BJ (cell line): ENCODE data around the gene GRK7. TPM values are rescaled to one million over a fixed set of nuclear protein-coding genes. Genes with fewer than 3 reads are reported as not detected.

Experiments used
- CTCF ChIA-PET: fragments of 350-600 bp; formaldehyde crosslinking; extraction: SDS; loops from one replicate; lab custom pipeline; 2021; ENCODE audit warnings: antibody characterized with exemption, inconsistent platforms; lab: Yijun Ruan, JAX
- POLR2A ChIA-PET: fragments of 300-600 bp; sonication (Branson Sonifier 250); formaldehyde crosslinking; extraction: SDS; loops from one replicate; lab custom pipeline; 2021; ENCODE audit warnings: antibody characterized with exemption; lab: Charles Lee
- DNase-seq: peaks from one replicate; pipeline ENCODE4 v3.0.0-alpha.2; 2011; ENCODE audit warnings: low read depth
- H3K27me3 ChIP-seq: 2 replicates; pipeline ENCODE4 v1.6.0; 2011; ENCODE audit warnings: low read length; ENCODE audit not compliant: control insufficient read depth, insufficient read depth
- H3K36me3 ChIP-seq: 2 replicates; pipeline ENCODE4 v1.5.1; 2011; ENCODE audit warnings: low read length; ENCODE audit not compliant: control insufficient read depth, insufficient read depth
- H3K4me3 ChIP-seq: 2 replicates; pipeline ENCODE4 v1.5.1; 2011; ENCODE audit warnings: low read depth, mild to moderate bottlenecking, control low read depth, low read length
- polyA plus RNA-seq: library from polyadenylated mRNA; depleted of rRNA; stranded (reverse); fragments of >200 nt; gene quantifications from 2 replicates; pipeline ENCODE4 v1.2.3, GENCODE V29; 2011
- TF ChIP-seq, protein P1 (sequence below): IDR thresholded peaks from 2 replicates; pipeline ENCODE4 v1.5.1; 2011; ENCODE audit warnings: low read depth, mild to moderate bottlenecking, control low read depth, inconsistent platforms, low read length, moderate library complexity; ENCODE audit not compliant: insufficient read depth

The GRK7 gene
- polyA plus RNA-seq, 1 experiment = not detected

DNA sequence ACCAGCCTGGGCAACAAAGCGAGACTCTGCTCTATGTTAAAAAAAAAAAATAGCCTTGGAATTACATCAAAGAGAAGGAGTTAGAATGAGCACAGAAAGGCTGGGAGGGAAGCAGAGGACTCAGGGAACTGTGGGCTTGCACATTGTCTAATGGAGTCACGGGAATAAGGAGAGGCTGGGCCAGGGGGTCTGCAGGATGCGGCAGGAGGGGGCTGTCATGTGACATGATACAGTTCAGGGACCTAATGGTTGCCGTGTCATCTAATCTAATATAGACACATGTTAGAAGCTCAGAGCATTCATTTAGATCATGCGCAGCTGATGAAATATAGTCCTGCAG, 32.5 kb downstream of the GRK7 start:
- TF ChIP-seq, protein P1, sequence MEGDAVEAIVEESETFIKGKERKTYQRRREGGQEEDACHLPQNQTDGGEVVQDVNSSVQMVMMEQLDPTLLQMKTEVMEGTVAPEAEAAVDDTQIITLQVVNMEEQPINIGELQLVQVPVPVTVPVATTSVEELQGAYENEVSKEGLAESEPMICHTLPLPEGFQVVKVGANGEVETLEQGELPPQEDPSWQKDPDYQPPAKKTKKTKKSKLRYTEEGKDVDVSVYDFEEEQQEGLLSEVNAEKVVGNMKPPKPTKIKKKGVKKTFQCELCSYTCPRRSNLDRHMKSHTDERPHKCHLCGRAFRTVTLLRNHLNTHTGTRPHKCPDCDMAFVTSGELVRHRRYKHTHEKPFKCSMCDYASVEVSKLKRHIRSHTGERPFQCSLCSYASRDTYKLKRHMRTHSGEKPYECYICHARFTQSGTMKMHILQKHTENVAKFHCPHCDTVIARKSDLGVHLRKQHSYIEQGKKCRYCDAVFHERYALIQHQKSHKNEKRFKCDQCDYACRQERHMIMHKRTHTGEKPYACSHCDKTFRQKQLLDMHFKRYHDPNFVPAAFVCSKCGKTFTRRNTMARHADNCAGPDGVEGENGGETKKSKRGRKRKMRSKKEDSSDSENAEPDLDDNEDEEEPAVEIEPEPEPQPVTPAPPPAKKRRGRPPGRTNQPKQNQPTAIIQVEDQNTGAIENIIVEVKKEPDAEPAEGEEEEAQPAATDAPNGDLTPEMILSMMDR = no peak
- no peak for DNase-seq
- Histone ChIP-seq H3K4me3 (no peak overlapping the region), H3K27me3 (no peaks in the 10 kb centered on the region), H3K36me3 (no peaks in the 10 kb centered on the region)
- ChIA-PET POLR2A (no interaction called here), CTCF (no interaction called here)

DNA sequence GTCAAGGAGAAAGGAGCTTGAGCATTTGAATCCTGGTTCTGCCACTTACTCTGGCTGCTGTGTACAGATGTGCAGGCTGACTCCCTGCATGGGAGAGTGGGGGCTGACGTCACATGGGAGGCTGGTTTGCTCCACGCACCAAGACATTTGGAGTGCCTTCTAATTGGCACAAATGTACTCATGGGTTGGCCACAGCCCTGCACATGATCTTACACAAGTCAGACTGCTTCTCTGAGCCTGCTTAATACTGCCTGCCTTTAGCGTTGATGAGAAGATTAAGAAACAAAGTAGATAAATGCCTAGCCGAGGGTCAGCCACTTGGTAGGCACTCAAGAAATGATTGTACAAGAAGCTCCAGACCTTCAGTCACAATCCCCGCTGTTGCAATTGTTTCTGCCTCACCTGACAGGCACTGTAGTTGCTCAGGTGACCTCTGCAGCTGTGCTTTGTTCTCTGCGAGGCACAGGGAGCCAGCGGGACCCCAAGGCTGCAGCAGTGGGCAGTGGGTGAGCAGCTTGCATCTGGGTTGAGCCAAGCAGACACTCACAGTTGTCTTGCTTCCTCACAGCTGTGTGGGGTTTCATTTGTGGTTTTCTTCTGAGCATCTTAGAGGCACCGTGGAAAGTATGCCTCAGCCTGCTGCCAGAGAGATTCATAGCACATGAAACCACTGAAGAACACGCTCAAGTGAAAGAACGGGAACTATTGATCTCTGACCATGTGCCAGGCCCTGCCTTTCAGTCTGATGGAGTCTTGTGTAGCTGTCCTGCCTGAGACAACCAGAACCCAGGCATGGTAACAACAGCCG, 33.1 kb downstream of the GRK7 start:
- Histone ChIP-seq H3K27me3 (no peaks in the 10 kb centered on the region), H3K4me3 (no peak overlapping the region), H3K36me3 (no peaks in the 10 kb centered on the region)
- POLR2A ChIA-PET = no interaction called here
- no peak for DNase-seq
- TF ChIP-seq, protein P1 = no peak
- CTCF ChIA-PET = no interaction called here

DNA sequence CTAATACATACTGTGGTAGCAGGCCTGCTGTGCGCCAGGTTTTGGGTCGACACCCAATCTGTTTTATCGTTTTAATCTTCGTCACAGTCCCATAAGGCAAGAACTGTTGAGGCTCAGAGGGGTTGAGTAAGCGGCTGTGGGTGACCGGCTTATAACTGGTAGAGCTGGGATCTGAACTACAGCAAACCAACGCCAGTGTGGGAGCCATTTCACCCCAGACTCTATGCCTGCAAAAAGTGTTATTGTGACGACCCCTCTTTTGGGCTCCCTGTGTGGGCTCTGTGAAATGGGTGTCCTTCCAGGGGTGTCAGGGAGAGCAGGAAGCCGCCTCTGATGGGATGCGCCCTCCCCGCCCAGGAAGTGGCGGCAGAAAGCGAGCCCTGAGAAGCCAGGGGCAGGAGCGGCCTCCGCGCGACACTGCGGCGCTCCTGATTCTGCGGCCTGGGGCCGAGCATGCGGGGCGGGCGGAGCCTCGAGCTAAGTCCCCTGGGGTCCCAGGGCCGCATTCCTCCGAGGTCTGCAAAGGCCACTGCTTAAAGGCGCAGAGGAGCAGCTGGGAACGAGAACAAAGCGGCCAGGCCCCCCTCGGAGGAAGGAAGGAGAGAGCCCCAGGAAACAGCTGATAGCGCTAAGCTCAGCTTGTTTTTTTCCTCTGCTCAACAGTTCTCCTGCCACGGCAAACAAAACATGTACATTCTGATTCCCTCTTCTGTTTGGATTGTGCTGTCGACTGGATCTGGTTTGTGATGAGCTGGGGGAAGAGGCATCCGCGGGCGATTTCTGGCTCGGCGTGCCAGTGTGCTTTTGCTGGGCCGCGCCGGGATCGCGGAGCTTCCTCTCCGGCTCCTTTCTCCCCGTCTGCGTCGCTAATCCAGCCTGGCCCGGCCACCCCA, 33.9 kb downstream of the GRK7 start:
- TF ChIP-seq, protein P1 = no peak
- ChIA-PET POLR2A (no interaction called here), CTCF (no interaction called here)
- DNase-seq = no peak
- H3K36me3 ChIP-seq = no peaks in the 10 kb centered on the region
- H3K4me3 ChIP-seq = peak overlapping the region; percentile 2; the same call in 1 of the 2 replicates
- no peaks in the 10 kb centered on the region for H3K27me3 ChIP-seq

DNA sequence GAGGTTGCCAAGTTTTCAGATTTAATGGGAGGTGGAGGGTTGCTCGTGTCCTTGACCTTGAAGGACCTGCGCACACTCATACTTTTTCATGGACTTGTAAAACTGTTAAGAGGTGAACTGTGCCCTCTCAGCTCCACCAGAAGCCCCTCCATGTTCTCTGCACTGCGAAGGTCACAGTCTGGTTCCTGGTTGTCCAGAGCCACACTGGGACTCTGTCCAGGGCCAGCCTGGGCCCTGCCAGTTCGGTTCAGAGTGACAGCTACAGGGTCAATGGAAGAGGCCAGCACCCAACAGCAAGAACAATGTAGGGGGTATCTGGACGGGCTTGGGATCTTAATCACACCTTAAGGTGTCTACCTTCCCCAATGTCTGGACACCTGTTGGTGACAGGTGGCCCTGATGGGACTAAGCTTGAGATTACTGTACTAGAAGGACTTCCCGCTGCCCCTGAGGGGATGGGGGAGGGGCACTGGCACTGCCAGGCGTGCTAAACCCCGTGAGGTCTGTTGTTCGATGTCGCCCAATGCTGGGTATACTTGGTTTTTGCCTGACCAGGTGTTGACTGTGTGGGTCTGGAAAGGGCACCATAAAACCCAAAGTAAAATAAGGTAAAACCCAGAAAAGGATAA, 34.7 kb downstream of the GRK7 start:
- no peak for DNase-seq
- ChIA-PET POLR2A (no interaction called here), CTCF (no interaction called here)
- no peak overlapping the region for H3K4me3 ChIP-seq
- H3K36me3 ChIP-seq = no peaks in the 10 kb centered on the region
- peaks cover 5% of the 10 kb centered on the region for H3K27me3 ChIP-seq
- TF ChIP-seq, protein P1 = no peak

DNA sequence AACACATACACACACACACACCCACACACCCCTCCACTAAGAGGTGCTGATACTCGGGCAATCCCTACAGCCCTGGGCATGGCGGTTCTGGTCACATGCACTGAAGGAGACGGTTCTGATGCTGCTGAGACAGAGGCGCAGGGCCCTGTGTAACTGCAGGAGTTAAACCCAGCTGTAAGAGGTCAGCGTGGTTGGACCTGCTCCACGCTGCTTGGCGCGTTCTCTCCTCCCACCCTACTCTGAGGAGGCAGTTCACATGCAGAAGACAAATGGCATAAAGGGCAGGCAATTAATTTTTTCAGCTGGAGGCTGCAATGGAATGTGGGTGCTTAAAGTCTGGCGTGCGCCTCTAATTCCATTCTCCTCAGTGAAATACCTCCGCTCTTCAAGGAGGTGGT, 35.2 kb downstream of the GRK7 start:
- Histone ChIP-seq H3K27me3 (peaks cover 5% of the 10 kb centered on the region), H3K4me3 (no peak overlapping the region), H3K36me3 (no peaks in the 10 kb centered on the region)
- TF ChIP-seq, protein P1 = no peak
- CTCF ChIA-PET = no interaction called here
- POLR2A ChIA-PET = no interaction called here
- DNase-seq = no peak
